ENCODE results near the gene CHFR.
"Not testable (repeated sequence)": the region's sequence is repeated elsewhere in the genome, so short reads cannot be mapped to it uniquely, and the experiment has no call there.

Gene CHFR

DNA sequence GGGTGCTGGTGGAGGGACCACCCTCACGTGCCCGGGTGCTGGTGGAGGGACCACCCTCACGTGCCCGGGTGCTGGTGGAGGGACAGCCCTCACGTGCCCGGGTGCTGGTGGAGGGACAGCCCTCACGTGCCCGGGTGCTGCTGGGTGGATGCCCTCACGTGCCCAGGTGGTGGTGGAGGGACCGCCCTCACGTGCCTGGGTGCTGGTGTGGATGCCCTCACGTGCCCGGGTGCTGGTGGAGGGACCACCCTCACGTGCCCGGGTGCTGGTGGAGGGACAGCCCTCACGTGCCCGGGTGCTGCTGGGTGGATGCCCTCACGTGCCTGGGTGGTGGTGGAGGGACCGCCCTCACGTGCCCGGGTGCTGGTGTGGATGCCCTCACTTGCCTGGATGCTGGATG lies 30.4 kb downstream of the CHFR start:
- not testable (repeated sequence) for H3K9me3 Mint-ChIP-seq; H3K27ac Mint-ChIP-seq; H3K4me1 Mint-ChIP-seq (ENCODE audit: low read depth); H3K27me3 Mint-ChIP-seq; H3K4me3 Mint-ChIP-seq
- peaks cover 59% of the 10 kb centered on the region for H3K36me3 Mint-ChIP-seq (ENCODE audit: low read depth)

DNA sequence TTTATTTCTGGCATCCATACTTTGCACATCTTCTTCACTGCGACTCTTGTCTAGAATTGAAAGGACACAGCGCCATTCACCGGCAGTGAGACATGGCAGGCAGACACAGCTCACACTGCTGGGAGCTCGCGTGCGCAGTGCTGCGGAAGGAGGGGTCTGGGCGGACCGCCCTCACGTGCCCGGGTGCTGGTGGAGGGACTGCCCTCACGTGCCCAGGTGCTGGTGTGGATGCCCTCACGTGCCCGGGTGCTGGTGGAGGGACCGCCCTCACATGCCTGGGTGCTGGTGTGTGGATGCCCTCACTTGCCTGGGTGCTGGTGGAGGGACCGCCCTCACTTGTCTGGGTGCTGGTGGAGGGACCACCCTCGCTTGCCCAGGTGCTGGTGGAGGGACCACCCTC lies 30.8 kb downstream of the CHFR start:
- Mint-ChIP-seq H3K36me3 (ENCODE audit: low read depth) (peaks cover 58% of the 10 kb centered on the region), H3K9me3 (no peaks in the 10 kb centered on the region), H3K27ac (no peak overlapping the region), H3K27me3 (no peaks in the 10 kb centered on the region), H3K4me3 (no peak overlapping the region), H3K4me1 (ENCODE audit: low read depth) (no peaks in the 10 kb centered on the region)

DNA sequence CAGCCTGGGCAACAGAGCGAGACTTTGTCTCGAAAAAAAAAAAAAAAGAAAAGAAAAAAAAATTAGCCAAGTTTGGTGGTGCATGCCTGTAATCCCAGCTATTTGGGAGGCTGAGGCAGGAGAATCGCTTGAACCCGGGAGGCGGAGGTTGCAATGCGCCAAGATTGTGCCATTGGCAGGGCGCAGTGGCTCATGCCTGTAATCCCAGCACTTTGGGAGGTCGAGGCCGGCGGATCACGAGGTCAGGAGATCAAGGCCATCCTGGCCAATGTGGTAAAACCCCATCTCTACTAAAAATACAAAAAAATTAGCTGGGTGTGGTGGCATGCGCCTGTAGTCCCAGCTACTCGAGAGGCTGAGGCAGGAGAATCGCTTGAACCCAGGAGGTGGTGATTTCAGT lies 32.2 kb downstream of the CHFR start:
- H3K27me3 Mint-ChIP-seq; H3K27ac Mint-ChIP-seq; H3K4me3 Mint-ChIP-seq; H3K9me3 Mint-ChIP-seq; H3K4me1 Mint-ChIP-seq (ENCODE audit: low read depth): not testable (repeated sequence)
- H3K36me3 Mint-ChIP-seq (ENCODE audit: low read depth), result peaks cover 54% of the 10 kb centered on the region

GRCh38 chr12:132853285-132854092 lies 33.9 kb downstream of the CHFR start:
- Mint-ChIP-seq H3K4me3 (no peak overlapping the region), H3K4me1 (ENCODE audit: low read depth) (peaks cover 2% of the 10 kb centered on the region), H3K9me3 (no peaks in the 10 kb centered on the region), H3K27ac (no peak overlapping the region), H3K36me3 (ENCODE audit: low read depth) (peaks cover 52% of the 10 kb centered on the region), H3K27me3 (no peaks in the 10 kb centered on the region)

DNA sequence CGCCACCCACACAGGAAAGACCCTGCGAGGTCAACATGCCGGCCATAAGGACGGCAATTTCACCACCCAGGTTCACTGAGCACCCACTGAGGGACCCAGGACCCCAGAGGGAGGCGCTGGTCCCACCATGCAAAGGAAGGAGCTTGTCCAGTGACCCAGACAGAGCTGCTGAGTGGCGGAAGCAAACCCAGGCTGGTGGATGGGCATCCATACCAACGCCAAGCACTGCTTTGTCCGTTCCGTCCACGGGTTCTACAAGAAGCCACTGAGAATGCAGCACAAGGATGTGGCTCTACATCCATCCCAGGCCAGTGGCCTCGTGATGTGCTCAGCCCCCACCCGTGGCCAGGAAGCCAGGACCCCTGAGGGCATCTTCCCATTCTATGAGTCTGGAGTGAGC lies 34.9 kb downstream of the CHFR start:
- peaks cover 52% of the 10 kb centered on the region for H3K36me3 Mint-ChIP-seq (ENCODE audit: low read depth)
- no peaks in the 10 kb centered on the region for H3K27me3 Mint-ChIP-seq
- peaks cover 12% of the 10 kb centered on the region for H3K4me1 Mint-ChIP-seq (ENCODE audit: low read depth)
- no peaks in the 10 kb centered on the region for H3K9me3 Mint-ChIP-seq
- H3K27ac Mint-ChIP-seq, result no peak overlapping the region
- H3K4me3 Mint-ChIP-seq, result no peak overlapping the region

- Mint-ChIP-seq H3K9me3 (no peaks in the 10 kb centered on the region), H3K4me1 (ENCODE audit: low read depth) (peaks cover 13% of the 10 kb centered on the region), H3K36me3 (ENCODE audit: low read depth) (peaks cover 56% of the 10 kb centered on the region), H3K27ac (no peak overlapping the region), H3K27me3 (no peaks in the 10 kb centered on the region), H3K4me3 (no peak overlapping the region)
Observed at GRCh38 chr12:132851465-132851864, 35.9 kb downstream of the CHFR start.

- Mint-ChIP-seq H3K4me3 (no peak overlapping the region), H3K27ac (no peak overlapping the region), H3K4me1 (ENCODE audit: low read depth) (peaks cover 13% of the 10 kb centered on the region), H3K9me3 (no peaks in the 10 kb centered on the region), H3K36me3 (ENCODE audit: low read depth) (peaks cover 54% of the 10 kb centered on the region), H3K27me3 (no peaks in the 10 kb centered on the region)
Observed at GRCh38 chr12:132850291-132850690, 37.1 kb downstream of the CHFR start.

DNA sequence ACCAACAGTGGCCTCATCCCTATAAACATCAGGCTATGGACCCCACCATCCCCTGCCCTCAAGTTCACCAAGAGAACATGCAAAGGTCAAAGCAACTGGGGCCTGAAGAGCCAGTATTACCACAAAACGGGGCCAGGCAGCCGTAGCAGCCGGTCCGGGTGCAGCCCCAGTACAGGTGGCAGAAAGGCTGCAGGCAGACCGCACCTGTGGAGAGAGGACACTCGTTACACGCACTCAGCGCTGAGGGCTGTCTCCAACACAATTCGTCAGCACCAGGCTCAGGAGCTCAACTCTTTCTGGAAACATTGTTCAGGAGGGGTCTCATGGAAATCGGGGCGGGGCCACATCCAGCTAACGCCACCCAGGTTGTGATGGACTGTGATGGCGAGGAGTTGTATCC lies 38.9 kb downstream of the CHFR start:
- Mint-ChIP-seq H3K36me3 (ENCODE audit: low read depth) (peaks cover 45% of the 10 kb centered on the region), H3K27ac (no peak overlapping the region), H3K4me3 (no peak overlapping the region), H3K27me3 (no peaks in the 10 kb centered on the region), H3K9me3 (no peaks in the 10 kb centered on the region), H3K4me1 (ENCODE audit: low read depth) (peaks cover 13% of the 10 kb centered on the region)

GRCh38 chr12:132847363-132848356 lies 39.7 kb downstream of the CHFR start:
- H3K9me3 Mint-ChIP-seq, result no peaks in the 10 kb centered on the region
- H3K4me3 Mint-ChIP-seq, result no peak overlapping the region
- no peak overlapping the region for H3K27ac Mint-ChIP-seq
- H3K4me1 Mint-ChIP-seq (ENCODE audit: low read depth), result peaks cover 13% of the 10 kb centered on the region
- H3K27me3 Mint-ChIP-seq, result no peaks in the 10 kb centered on the region
- peaks cover 51% of the 10 kb centered on the region for H3K36me3 Mint-ChIP-seq (ENCODE audit: low read depth)

GRCh38 chr12:132844681-132845080 lies 42.7 kb downstream of the CHFR start:
- H3K4me1 Mint-ChIP-seq (ENCODE audit: low read depth), result peaks cover 13% of the 10 kb centered on the region
- H3K4me3 Mint-ChIP-seq, H3K27ac Mint-ChIP-seq, H3K9me3 Mint-ChIP-seq, H3K27me3 Mint-ChIP-seq: not testable (repeated sequence)
- peaks cover 65% of the 10 kb centered on the region for H3K36me3 Mint-ChIP-seq (ENCODE audit: low read depth)

- H3K4me1 Mint-ChIP-seq (ENCODE audit: low read depth), result peaks cover 2% of the 10 kb centered on the region
- no peak overlapping the region for H3K27ac Mint-ChIP-seq
- no peaks in the 10 kb centered on the region for H3K27me3 Mint-ChIP-seq
- peaks cover 60% of the 10 kb centered on the region for H3K36me3 Mint-ChIP-seq (ENCODE audit: low read depth)
- H3K9me3 Mint-ChIP-seq, result no peaks in the 10 kb centered on the region
- no peak overlapping the region for H3K4me3 Mint-ChIP-seq
Observed at GRCh38 chr12:132842449-132843045, 44.9 kb downstream of the CHFR start.

GRCh38 chr12:132841151-132841550 lies 46.3 kb downstream of the CHFR start:
- peaks cover 57% of the 10 kb centered on the region for H3K36me3 Mint-ChIP-seq (ENCODE audit: low read depth)
- H3K27me3 Mint-ChIP-seq, result no peaks in the 10 kb centered on the region
- no peak overlapping the region for H3K4me3 Mint-ChIP-seq
- no peak overlapping the region for H3K27ac Mint-ChIP-seq
- peaks cover 10% of the 10 kb centered on the region for H3K4me1 Mint-ChIP-seq (ENCODE audit: low read depth)
- H3K9me3 Mint-ChIP-seq, result no peaks in the 10 kb centered on the region

DNA sequence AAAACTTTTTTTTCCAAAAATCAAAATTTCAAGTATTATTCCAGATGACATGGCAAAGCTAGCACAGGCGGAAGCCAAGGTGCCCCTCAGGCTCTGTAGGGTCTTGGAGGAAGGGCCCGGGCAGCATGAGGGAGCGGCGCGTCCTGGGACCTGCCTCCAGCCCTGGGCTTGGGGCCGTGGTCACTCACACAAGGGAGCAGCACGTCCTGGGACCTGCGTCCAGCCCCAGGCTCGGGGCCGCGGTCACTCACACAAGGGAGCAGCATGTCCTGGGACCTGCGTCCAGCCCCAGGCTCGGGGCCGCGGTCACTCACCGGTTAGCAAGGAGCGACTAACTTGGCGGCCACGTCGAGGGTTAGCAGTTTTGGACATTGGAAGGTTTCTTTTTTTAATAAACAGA lies 46.9 kb downstream of the CHFR start:
- peaks cover 51% of the 10 kb centered on the region for H3K36me3 Mint-ChIP-seq (ENCODE audit: low read depth)
- H3K27ac Mint-ChIP-seq, result no peak overlapping the region
- no peaks in the 10 kb centered on the region for H3K9me3 Mint-ChIP-seq
- peaks cover 10% of the 10 kb centered on the region for H3K4me1 Mint-ChIP-seq (ENCODE audit: low read depth)
- H3K4me3 Mint-ChIP-seq, result no peak overlapping the region
- H3K27me3 Mint-ChIP-seq, result no peaks in the 10 kb centered on the region

DNA sequence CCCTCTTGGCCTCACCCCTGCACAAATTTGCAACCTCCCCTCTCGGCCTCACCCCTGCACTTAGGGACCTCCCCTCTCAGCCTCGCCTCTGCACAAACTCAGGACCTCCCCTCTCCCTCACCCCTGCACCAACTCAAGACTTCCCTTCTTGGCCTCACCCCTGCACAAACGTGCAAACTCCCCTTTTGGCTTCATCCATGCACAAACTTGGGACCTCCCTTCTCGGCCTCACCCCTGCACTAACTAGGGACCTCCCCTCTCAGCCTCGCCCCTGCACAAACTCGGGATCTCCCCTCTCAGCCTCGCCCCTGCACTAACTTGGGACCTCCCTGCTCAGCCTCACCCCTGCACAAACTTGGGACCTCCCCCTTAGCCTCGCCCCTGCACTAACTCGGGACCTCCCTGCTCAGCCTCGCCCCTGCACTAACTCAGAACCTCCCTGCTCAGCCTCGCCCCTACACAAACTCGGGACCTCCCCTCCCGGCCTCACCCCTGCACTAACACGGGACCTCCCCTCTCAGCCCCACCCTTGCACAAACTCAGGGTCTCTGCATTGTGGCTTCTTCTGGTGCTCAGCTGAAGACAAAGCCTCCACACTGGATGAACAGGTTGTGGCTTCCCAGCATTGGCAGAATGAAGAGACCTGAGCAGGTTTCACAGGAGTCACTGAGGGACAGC lies 47.7 kb downstream of the CHFR start:
- Mint-ChIP-seq H3K27ac (no peak overlapping the region), H3K4me1 (ENCODE audit: low read depth) (peaks cover 19% of the 10 kb centered on the region), H3K9me3 (no peaks in the 10 kb centered on the region), H3K27me3 (no peaks in the 10 kb centered on the region), H3K4me3 (no peak overlapping the region), H3K36me3 (ENCODE audit: low read depth) (peaks cover 50% of the 10 kb centered on the region)

Data from stimulated activated naive CD8-positive, alpha-beta T cell treated with anti-CD3 and anti-CD28 coated beads, Interleukin-15, Interleukin-2, amounts not matched to agents 100 ng/mL and 50 ng/mL, for 24 hours (primary cell).